Mesothelial cell of epicardium (in vitro differentiated cells): ENCODE data around the gene SLC2A4RG. TPM values are rescaled to one million over a fixed set of nuclear protein-coding genes. Genes with fewer than 3 reads are reported as not detected.

ENCODE experiments used
- DNase-seq, 2 experiments: peaks; one replicate each; pipeline ENCODE4 v3.0.0; 2021; ENCODE audit warnings: low spot score in 2 of 2; ENCODE audit not compliant: unreplicated experiment in 2 of 2
- H3K27ac Mint-ChIP-seq: 2 replicates; pipeline ENCODE4 v1.8.0; 2021; ENCODE audit warnings: mixed read lengths
- H3K27me3 Mint-ChIP-seq: 2 replicates; pipeline ENCODE4 v1.8.0; 2021; ENCODE audit warnings: low read depth, mixed read lengths
- H3K36me3 Mint-ChIP-seq: 2 replicates; pipeline ENCODE4 v1.8.0; 2021; ENCODE audit warnings: mixed read lengths
- H3K4me1 Mint-ChIP-seq: 2 replicates; pipeline ENCODE4 v1.8.0; 2021; ENCODE audit warnings: mixed read lengths
- H3K4me3 Mint-ChIP-seq: 2 replicates; pipeline ENCODE4 v1.8.0; 2021; ENCODE audit warnings: mild to moderate bottlenecking, moderate library complexity, mixed read lengths
- H3K9me3 Mint-ChIP-seq: 2 replicates; pipeline ENCODE4 v1.8.0; 2021; ENCODE audit warnings: mixed read lengths
- CTCF ChIP-seq: fragments of 200-600 bp; sonication (generic); IDR thresholded peaks from one replicate; pipeline ENCODE4 v1.5.0; 2021; ENCODE audit warnings: antibody characterized with exemption; ENCODE audit not compliant: unreplicated experiment
- total RNA-seq: library from RNA; stranded (reverse); gene quantifications from 3 replicates; pipeline ENCODE4 v1.2.1, GENCODE V29; 2021

Gene SLC2A4RG
- total RNA-seq, 1 donor from 2014 or later: 122 TPM

GRCh38 chr20:63702036-63702665, 37.4 kb upstream of the SLC2A4RG start:
- Mint-ChIP-seq H3K9me3 (no peaks in the 10 kb centered on the region), H3K4me3 (no peak overlapping the region), H3K36me3 (peaks cover 9% of the 10 kb centered on the region), H3K27me3 (no peaks in the 10 kb centered on the region), H3K27ac (no peak overlapping the region), H3K4me1 (peaks cover 7% of the 10 kb centered on the region)
- no peak for TF ChIP-seq CTCF
- no peak for DNase-seq

GRCh38 chr20:63702751-63703470, 36.7 kb upstream of the SLC2A4RG start:
- no peak for TF ChIP-seq CTCF
- H3K4me3 Mint-ChIP-seq: no peak overlapping the region
- no peaks in the 10 kb centered on the region for H3K27me3 Mint-ChIP-seq
- peaks cover 9% of the 10 kb centered on the region for H3K36me3 Mint-ChIP-seq
- no peak for DNase-seq
- H3K9me3 Mint-ChIP-seq: no peaks in the 10 kb centered on the region
- peaks cover 7% of the 10 kb centered on the region for H3K4me1 Mint-ChIP-seq
- H3K27ac Mint-ChIP-seq: no peak overlapping the region

- peaks cover 9% of the 10 kb centered on the region for H3K4me1 Mint-ChIP-seq
- DNase-seq: peak in 1 of 2 experiments; percentile 18
- no peak for TF ChIP-seq CTCF
- H3K4me3 Mint-ChIP-seq: no peak overlapping the region
- no peak overlapping the region for H3K27ac Mint-ChIP-seq
- H3K36me3 Mint-ChIP-seq: peaks cover 10% of the 10 kb centered on the region
- no peaks in the 10 kb centered on the region for H3K9me3 Mint-ChIP-seq
- H3K27me3 Mint-ChIP-seq: no peaks in the 10 kb centered on the region
Measured at GRCh38 chr20:63703471-63703975, 36.1 kb upstream of the SLC2A4RG start.

GRCh38 chr20:63703976-63704748, 35.4 kb upstream of the SLC2A4RG start:
- no peaks in the 10 kb centered on the region for H3K27me3 Mint-ChIP-seq
- no peak for TF ChIP-seq CTCF
- no peak overlapping the region for H3K4me3 Mint-ChIP-seq
- peaks cover 13% of the 10 kb centered on the region for H3K36me3 Mint-ChIP-seq
- H3K27ac Mint-ChIP-seq: no peak overlapping the region
- no peak for DNase-seq
- no peaks in the 10 kb centered on the region for H3K9me3 Mint-ChIP-seq
- H3K4me1 Mint-ChIP-seq: peaks cover 13% of the 10 kb centered on the region

- TF ChIP-seq CTCF: no peak
- no peak overlapping the region for H3K4me3 Mint-ChIP-seq
- H3K36me3 Mint-ChIP-seq: peaks cover 13% of the 10 kb centered on the region
- H3K27ac Mint-ChIP-seq: no peak overlapping the region
- H3K27me3 Mint-ChIP-seq: no peaks in the 10 kb centered on the region
- no peaks in the 10 kb centered on the region for H3K9me3 Mint-ChIP-seq
- peaks cover 13% of the 10 kb centered on the region for H3K4me1 Mint-ChIP-seq
- DNase-seq: no peak
Measured at GRCh38 chr20:63704749-63705117, 34.8 kb upstream of the SLC2A4RG start.
